HG02798 (cell line): ENCODE data around the gene C1orf21.
A peak's percentile ranks its signal among the peaks of the same experiment; 100 is the strongest.
"Not testable (repeated sequence)": the region's sequence is repeated elsewhere in the genome, so short reads cannot be mapped to it uniquely, and the experiment has no call there.

Source experiments
- ATAC-seq: cut with Tn5 transposase; IDR thresholded peaks from one replicate; pipeline ENCODE4 v1.9.1; 2021; ENCODE audit warnings: mild to moderate bottlenecking; ENCODE audit not compliant: unreplicated experiment, poor library complexity

Gene C1orf21

GRCh38 chr1:184386312-184387068, at the start of gene C1orf21:
C1orf21 (plus strand) TSS chr1:184387029; CDS start chr1:184477510, 90,481 bp downstream.
- peak; percentile 86 for ATAC-seq

DNA sequence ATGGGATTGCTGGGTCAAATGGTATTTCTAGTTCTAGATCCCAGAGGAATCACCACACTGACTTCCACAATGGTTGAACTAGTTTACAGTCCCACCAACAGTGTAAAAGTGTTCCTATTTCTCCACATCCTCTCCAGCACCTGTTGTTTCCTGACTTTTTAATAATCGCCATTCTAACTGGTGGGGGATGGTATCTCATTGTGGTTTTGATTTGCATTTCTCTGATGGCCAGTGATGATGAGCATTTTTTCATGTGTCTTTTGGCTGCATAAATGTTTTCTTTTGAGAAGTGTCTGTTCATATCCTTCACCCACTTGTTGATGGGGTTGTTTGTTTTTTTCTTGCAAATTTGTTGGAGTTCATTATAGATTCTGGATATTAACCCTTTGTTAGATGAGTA, 49.0 kb upstream of the C1orf21 start:
- ATAC-seq: not testable (repeated sequence)

GRCh38 chr1:184340984-184341383, 45.8 kb upstream of the C1orf21 start:
- no peak for ATAC-seq

DNA sequence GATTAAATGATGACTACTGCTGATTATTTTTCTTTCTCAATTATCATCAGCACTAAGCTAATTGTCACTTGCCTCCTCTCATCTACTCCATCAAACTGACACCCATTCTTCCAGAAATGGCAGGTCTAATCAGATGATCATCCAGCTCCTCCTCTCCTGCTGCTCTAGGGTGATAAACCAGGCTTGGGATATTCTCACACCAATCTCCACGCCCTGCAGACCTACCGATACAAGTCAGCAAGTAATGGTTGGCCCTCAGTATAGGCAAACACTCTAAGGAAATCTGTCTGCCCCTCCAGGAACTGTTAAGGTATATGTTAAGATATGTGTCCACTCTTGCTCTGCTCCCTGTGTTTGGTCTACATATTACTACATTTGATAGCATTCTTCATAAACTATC, 36.3 kb upstream of the C1orf21 start:
- no peak for ATAC-seq

GRCh38 chr1:184351416-184351975, 35.3 kb upstream of the C1orf21 start:
- ATAC-seq: no peak

DNA sequence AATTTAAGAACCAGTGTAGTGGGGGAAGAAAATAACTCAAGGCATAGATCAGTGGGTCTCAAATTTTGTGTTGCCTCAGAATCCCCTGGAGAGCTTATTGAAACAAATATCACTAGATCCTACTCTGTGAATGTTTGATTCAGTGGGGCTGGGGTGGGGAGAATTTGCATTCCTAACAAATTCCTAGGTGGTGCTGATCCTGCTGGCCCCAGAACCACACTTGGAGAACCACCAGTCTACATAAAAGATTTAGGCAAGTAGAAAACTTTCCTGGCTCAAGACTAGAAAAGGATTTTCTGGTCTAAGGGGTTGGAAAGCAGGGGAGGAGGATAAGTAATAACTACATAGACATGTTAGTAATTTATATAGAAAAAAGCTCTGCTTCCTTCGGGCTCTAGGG, 34.1 kb upstream of the C1orf21 start:
- no peak for ATAC-seq

DNA sequence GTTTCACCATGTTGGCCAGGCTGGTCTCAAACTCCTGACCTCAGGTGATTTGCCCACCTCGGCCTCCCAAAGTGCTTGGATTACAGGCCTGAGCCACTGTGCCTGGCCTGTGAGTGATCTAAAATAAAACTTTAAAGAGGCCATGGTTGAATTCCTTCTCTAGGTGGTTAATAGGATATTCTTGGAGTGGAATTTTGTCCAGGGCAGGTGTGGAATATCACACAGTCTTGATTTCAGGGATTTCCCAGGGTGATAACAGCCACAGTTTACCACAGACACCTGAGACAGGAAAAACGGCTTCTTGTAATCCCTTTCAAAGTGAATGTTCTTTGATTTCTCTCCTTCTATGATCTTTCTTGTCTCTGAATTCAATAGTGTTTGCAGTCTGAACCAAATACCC, 32.1 kb upstream of the C1orf21 start:
- ATAC-seq: no peak

DNA sequence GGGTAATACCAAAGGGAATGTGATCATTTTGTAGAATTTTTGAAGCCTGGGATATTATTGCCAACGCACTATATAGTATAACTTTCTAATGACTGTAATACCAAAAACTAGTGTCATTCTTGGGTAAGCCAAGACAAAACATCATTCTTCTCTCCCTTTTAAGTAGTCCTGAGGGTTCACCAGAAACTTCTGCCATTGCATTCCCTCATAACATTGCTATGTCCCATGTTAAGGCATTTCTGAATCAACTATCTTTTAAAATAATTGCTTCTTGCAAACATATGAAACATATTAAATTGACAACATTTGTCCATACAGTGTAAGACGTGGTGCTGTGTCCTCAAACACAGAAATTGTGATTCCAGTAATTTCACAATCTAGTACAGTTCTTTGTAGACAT, 29.9 kb upstream of the C1orf21 start:
- no peak for ATAC-seq

GRCh38 chr1:184358256-184358655, 28.6 kb upstream of the C1orf21 start:
- ATAC-seq: no peak

DNA sequence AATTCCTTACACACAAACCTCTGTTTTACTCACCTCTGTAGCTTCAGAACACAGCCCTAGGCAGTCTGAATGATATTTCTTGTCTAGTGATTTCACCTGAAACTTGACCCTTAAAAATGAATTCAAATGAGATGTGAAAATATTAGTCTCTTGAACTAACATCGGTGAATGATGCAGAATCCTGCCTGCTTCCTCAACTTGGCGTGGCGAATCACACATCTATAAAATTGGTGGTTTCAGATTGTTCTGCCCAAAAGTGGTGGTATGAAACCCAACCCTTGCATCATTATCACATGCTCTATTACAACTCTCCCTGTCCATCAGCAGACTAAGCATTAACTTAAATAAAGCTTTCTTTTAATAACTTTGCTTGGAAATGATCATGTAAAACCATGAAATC, 26.9 kb upstream of the C1orf21 start:
- ATAC-seq: no peak

- no peak for ATAC-seq
These were observed 24.0 kb upstream of the C1orf21 start for GRCh38 chr1:184362876-184363275.

DNA sequence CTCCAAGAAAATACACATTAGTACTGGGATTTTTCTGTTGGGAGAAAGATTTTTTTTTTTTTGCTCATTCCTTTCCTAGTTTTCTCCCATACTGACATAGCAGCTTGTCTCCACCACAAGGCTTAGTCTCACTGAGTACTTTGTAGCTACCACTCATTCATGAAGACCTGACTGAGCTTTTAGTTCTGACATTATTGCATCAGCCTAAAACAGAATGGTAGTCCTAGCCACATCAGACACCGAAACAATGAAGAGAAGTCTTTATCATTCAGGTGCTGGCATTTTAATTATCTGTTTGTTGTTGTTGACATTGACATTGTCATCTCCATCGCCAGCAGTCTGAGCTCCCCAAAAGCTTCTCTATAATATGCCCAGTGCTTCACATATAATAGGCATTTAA, 21.1 kb upstream of the C1orf21 start:
- no peak for ATAC-seq

- no peak for ATAC-seq
These were observed 19.8 kb upstream of the C1orf21 start for GRCh38 chr1:184366997-184367396.

DNA sequence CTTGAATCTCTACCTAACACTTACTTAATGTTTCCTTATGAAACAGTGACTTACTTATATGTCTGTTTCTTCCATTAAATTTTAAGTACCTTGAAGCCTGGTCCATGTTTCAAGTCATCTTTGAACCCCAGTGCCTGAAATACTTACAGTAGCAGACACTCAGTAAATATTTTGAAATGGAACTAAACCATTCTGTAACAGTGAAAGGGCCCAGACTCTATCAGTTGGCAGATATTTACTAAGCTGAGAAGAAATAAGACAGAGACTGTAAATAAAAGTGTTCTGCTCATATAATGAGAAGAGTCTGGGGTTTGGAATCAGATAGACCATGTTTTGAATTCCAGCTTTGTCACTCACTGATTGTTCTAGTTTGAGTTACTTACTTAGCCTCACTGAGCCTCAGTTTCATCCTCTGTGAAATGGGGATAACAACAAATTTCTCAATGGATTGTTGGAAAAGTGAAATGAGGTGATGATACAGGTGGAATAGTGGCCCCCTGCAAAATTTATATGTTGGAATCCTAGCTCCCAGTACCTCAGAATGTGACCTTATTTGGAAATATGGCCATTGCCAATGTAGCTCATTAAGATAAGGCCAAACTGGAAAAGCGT, 19.3 kb upstream of the C1orf21 start:
- ATAC-seq: no peak

DNA sequence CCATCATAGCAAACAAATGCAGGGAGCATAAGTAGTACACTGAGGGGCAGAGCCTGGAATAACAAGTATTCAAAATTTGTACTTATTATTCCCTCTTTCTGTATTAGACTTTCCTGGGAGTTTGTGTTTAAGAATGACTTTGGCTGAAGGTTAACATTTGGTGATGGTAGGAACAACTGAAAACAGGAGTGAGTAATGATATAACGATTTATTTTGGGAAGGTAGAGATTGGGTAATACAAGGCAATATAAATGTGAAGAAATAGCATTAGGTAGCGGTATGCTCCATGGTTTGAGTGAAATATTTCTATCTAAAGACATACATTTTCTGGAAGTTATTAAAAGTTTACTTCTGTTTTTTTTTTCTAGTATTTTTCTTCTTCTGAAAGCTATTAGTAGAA, 18.5 kb upstream of the C1orf21 start:
- no peak for ATAC-seq

GRCh38 chr1:184370850-184371249, 16.0 kb upstream of the C1orf21 start:
- no peak for ATAC-seq

GRCh38 chr1:184373155-184373554, 13.7 kb upstream of the C1orf21 start:
- ATAC-seq: no peak

DNA sequence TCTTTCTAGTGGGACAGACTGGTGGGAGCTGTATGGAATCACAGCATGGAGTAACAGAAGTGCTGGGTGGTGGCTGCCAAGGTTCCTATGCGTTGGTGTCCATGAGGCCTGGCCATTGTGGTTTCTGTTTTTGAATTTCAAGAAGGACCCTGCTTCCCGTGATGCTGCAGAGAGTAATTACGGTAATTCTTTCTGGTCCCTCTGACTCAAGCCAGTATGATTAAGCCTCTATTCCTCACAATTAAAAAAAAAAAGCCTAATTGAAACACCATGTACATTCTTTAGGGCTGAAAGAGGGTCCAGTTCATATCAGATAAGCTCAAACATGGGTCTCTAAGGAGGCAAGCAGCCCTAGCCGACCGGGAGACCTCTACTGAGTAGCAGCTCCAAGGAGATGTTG, 10.5 kb upstream of the C1orf21 start:
- no peak for ATAC-seq

DNA sequence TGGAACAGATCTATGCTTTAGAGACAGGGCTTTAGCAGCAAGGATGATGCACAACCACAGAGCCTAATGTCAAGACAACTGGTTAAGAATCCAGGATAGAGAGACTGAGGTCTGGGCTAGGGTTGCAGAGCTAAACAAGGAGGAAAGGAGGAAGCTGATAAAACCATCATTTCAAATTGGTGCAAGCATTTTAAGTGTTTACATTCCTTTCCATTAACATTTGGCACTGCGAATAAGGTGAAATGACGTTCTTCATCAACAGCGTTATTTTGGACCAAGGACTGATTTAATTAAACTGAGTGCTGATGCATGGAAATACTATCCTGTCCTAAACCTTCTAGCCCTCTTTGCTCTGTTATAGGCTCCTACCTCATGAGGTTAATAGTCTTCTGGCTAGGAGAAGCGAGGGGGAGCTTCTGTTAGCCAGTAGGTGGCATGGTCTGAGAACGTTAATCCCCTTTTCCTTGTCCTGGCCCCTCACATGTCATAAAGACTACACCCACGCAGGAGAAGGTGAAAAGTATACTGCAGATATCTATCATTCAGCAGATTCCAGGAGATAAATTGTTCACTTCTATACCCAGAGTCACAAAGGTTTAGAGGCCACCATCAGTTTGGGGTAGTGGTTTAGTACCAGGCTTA, 7.6 kb upstream of the C1orf21 start:
- ATAC-seq: no peak

GRCh38 chr1:184380468-184380867, 6.4 kb upstream of the C1orf21 start:
- ATAC-seq: no peak

DNA sequence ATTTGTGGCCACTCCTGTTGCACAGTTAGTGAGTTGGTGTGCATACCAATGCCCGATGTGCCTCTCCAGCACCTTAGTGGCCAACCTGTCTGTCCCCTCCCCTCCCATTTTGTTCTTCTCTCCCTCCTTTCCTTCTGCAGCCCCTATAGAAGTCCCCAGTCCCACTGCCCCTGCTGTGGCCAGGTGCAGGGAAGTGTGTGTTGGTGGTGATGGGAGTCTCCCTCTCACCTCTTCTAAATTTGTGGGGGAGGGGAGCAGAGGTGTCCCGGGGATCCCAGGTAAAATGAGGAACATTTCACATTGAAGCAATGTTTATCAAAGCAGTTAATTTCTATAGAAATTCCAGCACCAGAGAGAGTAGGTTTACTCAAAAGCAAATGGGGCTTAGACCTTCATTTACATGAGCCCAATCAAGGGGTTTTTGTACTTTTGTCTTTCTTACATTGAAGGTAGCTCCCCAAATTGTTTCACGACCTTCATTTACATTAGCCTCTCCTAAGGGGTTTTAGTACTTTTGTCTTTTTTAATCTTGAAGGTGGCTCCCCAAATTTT, 3.0 kb upstream of the C1orf21 start:
- no peak for ATAC-seq
